Measurements from ENCODE around the gene POU2AF3.

The POU2AF3 gene

GRCh38 chr11:111327908-111328624 is 29.7 kb downstream of the POU2AF3 start:
- no peak for DNase-seq (ENCODE audit: low read depth in 2 of 2, low spot score in 1 of 2)

- no peak for DNase-seq (ENCODE audit: low read depth in 2 of 2, low spot score in 1 of 2)
These were observed 31.2 kb downstream of the POU2AF3 start for GRCh38 chr11:111329306-111330204.

GRCh38 chr11:111330234-111330893 is 32.0 kb downstream of the POU2AF3 start:
- DNase-seq (ENCODE audit: low read depth in 2 of 2, low spot score in 1 of 2) = no peak

GRCh38 chr11:111331711-111332479 is 33.5 kb downstream of the POU2AF3 start:
- DNase-seq (ENCODE audit: low read depth in 2 of 2, low spot score in 1 of 2) = no peak

GRCh38 chr11:111334532-111335502 is 36.5 kb downstream of the POU2AF3 start:
- DNase-seq (ENCODE audit: low read depth in 2 of 2, low spot score in 1 of 2) = no peak

- no peak for DNase-seq (ENCODE audit: low read depth in 2 of 2, low spot score in 1 of 2)
These were observed 37.2 kb downstream of the POU2AF3 start for GRCh38 chr11:111335549-111335948.

- no peak for DNase-seq (ENCODE audit: low read depth in 2 of 2, low spot score in 1 of 2)
These were observed 37.7 kb downstream of the POU2AF3 start for GRCh38 chr11:111336062-111336461.

- DNase-seq (ENCODE audit: low read depth in 2 of 2, low spot score in 1 of 2) = no peak
These were observed 38.4 kb downstream of the POU2AF3 start for GRCh38 chr11:111336582-111337256.

GRCh38 chr11:111339758-111340388 is 41.5 kb downstream of the POU2AF3 start:
- no peak for DNase-seq (ENCODE audit: low read depth in 2 of 2, low spot score in 1 of 2)

GRCh38 chr11:111342329-111342728 is 44.0 kb downstream of the POU2AF3 start:
- DNase-seq (ENCODE audit: low read depth in 2 of 2, low spot score in 1 of 2) = no peak

- no peak for DNase-seq (ENCODE audit: low read depth in 2 of 2, low spot score in 1 of 2)
These were observed 45.7 kb downstream of the POU2AF3 start for GRCh38 chr11:111344032-111344431.

GRCh38 chr11:111347002-111347722 is 48.8 kb downstream of the POU2AF3 start:
- DNase-seq (ENCODE audit: low read depth in 2 of 2, low spot score in 1 of 2) = no peak

- DNase-seq (ENCODE audit: low read depth in 2 of 2, low spot score in 1 of 2) = no peak
These were observed 49.4 kb downstream of the POU2AF3 start for GRCh38 chr11:111347723-111348115.

GRCh38 chr11:111348147-111348546 is 49.8 kb downstream of the POU2AF3 start:
- DNase-seq (ENCODE audit: low read depth in 2 of 2, low spot score in 1 of 2) = no peak

GRCh38 chr11:111349191-111349695 is 50.9 kb downstream of the POU2AF3 start:
- no peak for DNase-seq (ENCODE audit: low read depth in 2 of 2, low spot score in 1 of 2)

- DNase-seq (ENCODE audit: low read depth in 2 of 2, low spot score in 1 of 2) = no peak
These were observed 52.5 kb downstream of the POU2AF3 start for GRCh38 chr11:111350811-111351210.

GRCh38 chr11:111351374-111352055 is 53.2 kb downstream of the POU2AF3 start:
- DNase-seq (ENCODE audit: low read depth in 2 of 2, low spot score in 1 of 2) = no peak

Data from stimulated activated CD8-positive, alpha-beta memory T cell treated with anti-CD3 and anti-CD28 coated beads, Interleukin-4, amount 100 ng/mL, for 4 hours (primary cell).